ENCODE measurements around the gene BRD3OS. TPM values are rescaled to one million over a fixed set of nuclear protein-coding genes. Genes with fewer than 3 reads are reported as not detected.
A peak's percentile ranks its signal among the peaks of the same experiment; 100 is the strongest.

The BRD3OS gene
- 10 to 100 TPM; 22.4 to 22.8 (median 22.6) TPM for polyA plus RNA-seq (ENCODE audit: insufficient read length in 3 of 3)

DNA sequence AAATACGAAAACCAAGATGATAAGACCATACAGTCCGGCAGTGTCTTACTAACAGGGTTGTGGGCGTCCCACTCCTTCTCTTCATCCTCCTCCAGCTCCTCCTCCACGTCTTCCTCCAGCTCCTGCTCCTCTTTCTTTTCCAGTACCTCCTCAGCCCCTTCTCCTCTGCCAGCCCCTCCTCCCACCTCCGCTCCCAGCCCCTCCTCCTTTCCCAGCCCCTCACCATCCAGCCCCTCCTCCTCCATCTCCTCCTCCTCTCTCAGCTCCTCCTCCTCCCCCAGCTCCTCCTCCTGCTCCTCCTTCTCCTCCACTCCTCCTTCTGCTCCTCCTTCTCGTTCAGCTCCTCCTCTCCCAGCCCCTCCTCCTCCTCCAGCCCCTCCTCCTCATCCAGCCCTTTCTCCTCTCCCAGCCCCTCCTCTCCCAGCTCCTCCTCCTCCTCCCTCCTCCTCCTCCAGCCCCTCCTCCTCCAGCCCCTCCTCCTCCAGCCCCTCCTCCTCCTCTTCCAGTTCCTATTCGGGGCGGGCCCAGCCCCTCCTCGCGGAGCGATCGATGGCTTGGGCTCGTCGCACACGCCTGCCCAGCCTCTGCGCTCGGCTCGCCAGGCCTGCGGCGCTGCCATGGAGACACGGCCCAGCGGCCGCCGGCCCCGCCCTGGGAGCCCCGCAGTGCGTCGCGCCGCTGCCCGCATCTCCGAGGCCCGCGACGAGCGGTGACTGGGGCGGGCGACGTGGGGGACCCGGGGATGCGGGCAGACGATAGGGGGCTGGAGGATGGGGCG lies at the start of gene BRD3OS:
TSS of gene BRD3OS (plus strand) at position 654 of the 778 bp plus-strand sequence. CDS start 1,267 bp downstream, outside the sequence.
- DNase-seq (ENCODE audit: low read depth in 3 of 3, low spot score in 2 of 3) = peak; percentile 97 to 100 (median 99)

GRCh38 chr9:133975511-133975910 lies 49.8 kb upstream of the BRD3OS start:
- no peak for DNase-seq (ENCODE audit: low read depth in 3 of 3, low spot score in 2 of 3)

GRCh38 chr9:133976191-133976861 lies 49.0 kb upstream of the BRD3OS start:
- no peak for DNase-seq (ENCODE audit: low read depth in 3 of 3, low spot score in 2 of 3)

- no peak for DNase-seq (ENCODE audit: low read depth in 3 of 3, low spot score in 2 of 3)
These were observed 48.4 kb upstream of the BRD3OS start for GRCh38 chr9:133976887-133977286.

DNA sequence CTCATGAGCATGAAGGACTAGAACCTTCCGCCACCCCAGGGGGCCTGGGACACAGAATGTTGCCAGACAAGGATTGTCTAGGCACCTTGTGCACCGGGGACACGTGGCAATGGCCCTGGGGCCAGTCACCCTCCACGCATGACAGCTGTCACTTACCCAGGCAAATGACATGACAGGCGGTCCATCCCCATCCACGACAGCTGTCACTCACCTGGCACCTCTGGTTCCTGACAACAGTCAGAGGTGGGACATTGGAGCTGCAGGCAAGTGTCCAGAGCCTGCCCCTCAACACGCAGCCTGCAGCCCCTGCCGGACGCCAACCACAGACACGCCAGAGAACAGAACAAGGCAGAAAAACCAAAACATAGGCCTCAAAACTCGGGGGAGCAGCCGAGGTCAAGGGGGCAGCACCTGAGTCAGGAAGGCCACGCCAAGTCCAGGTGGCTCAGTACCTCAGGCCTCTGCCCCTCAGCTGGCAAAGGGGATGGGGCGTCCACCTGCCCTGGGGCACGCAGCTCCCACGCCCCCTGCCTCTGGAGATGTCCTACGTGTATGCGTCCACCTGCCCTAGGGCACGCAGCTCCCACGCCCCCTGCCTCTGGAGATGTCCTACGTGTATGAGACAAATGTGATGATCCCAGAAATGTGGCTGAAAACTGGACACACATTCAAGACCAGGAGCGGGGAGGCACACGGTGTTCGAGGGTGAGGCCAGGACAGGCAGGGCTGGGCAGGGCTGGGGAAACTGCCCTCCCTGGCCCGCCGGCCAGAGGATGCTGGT lies 47.7 kb upstream of the BRD3OS start:
- no peak for DNase-seq (ENCODE audit: low read depth in 3 of 3, low spot score in 2 of 3)

GRCh38 chr9:133978226-133978898 lies 46.9 kb upstream of the BRD3OS start:
- no peak for DNase-seq (ENCODE audit: low read depth in 3 of 3, low spot score in 2 of 3)

DNA sequence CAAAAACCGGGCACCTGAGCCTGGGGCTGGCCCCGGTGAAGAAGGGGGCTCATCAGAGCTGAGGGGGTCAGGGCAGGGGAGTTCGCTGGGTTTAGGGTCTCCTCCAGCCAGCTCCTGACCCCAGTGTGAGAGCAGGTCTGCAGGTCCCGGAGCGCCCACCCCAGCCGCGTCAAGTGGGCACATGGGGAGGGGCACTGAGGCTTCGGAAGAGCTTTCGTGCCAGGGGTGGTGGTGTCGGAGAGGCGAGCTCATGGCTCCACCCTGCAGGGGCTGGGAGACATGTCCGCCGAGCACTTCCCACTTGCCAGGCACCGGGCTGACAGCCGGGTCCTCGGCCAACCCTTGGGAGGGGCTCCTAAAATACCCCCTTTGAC lies 46.4 kb upstream of the BRD3OS start:
- DNase-seq (ENCODE audit: low read depth in 3 of 3, low spot score in 2 of 3) = no peak

GRCh38 chr9:133979273-133979920 lies 45.9 kb upstream of the BRD3OS start:
- DNase-seq (ENCODE audit: low read depth in 3 of 3, low spot score in 2 of 3) = no peak

- no peak for DNase-seq (ENCODE audit: low read depth in 3 of 3, low spot score in 2 of 3)
These were observed 45.1 kb upstream of the BRD3OS start for GRCh38 chr9:133979921-133980863.

- DNase-seq (ENCODE audit: low read depth in 3 of 3, low spot score in 2 of 3) = no peak
These were observed 44.3 kb upstream of the BRD3OS start for GRCh38 chr9:133980864-133981588.

GRCh38 chr9:133981589-133981957 lies 43.7 kb upstream of the BRD3OS start:
- no peak for DNase-seq (ENCODE audit: low read depth in 3 of 3, low spot score in 2 of 3)

- DNase-seq (ENCODE audit: low read depth in 3 of 3, low spot score in 2 of 3) = no peak
These were observed 43.2 kb upstream of the BRD3OS start for GRCh38 chr9:133981958-133982681.

- no peak for DNase-seq (ENCODE audit: low read depth in 3 of 3, low spot score in 2 of 3)
These were observed 42.1 kb upstream of the BRD3OS start for GRCh38 chr9:133982971-133983720.

DNA sequence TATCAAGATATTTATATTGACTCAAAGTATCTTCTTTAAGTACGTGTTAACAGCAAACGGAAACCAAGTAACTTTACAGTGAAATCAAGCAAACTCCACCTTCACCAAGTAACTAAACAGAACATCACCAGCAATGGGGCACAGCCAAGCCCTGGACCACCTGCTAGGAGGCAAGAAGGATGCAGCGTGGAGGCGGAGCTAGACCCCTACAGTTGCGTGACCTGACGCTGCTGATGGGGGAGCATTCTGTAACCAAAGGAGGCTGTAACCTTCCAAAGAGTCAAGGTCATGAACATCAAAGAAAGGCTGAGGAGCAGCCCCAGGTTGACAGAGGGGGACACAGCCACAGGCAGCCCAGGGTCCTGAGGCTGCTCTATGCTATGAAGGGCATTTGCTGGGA lies 39.2 kb upstream of the BRD3OS start:
- DNase-seq (ENCODE audit: low read depth in 3 of 3, low spot score in 2 of 3) = no peak

- DNase-seq (ENCODE audit: low read depth in 3 of 3, low spot score in 2 of 3) = no peak
These were observed 38.4 kb upstream of the BRD3OS start for GRCh38 chr9:133986774-133987445.

- no peak for DNase-seq (ENCODE audit: low read depth in 3 of 3, low spot score in 2 of 3)
These were observed 37.9 kb upstream of the BRD3OS start for GRCh38 chr9:133987446-133987788.

Measured in right renal cortex interstitium (tissue), 3 donors.